ENCODE measurements around the gene SLC4A5.

SLC4A5 gene

DNA sequence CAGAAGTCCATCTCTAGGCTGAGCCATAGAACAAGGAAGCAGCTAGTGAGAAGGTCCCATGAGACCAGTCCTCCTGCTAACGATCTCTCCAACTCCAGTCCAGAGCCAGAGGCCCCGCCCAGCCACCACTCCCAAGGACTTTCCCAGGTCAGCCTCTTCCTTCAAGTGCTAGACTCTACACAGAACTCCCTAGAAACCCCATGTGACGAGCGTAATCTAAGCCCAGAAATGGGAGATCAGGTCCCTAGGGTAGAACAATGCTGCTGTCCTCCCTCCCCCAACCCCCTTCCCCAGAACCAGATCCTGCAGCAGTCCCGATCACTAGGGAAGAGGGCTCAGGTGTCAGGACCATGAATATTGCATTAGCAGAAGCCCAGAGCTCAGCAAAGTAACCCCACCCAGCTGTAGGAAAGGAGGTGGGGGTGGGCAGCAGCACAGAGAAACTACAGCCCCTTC is 30.0 kb upstream of the SLC4A5 start:
- Histone ChIP-seq H2BK15ac (ENCODE audit: low read length) (no peak overlapping the region), H3K18ac (ENCODE audit: low read length) (no peak overlapping the region), H2BK120ac (ENCODE audit: low read depth, low read length) (no peak overlapping the region), H3K9me3 (replicated peaks in 1 of 2; ENCODE audit: control insufficient read depth in 2 of 2, insufficient read depth in 1 of 2, low read depth in 1 of 2, low read length in 2 of 2) (peaks cover 0 to 2% of the 10 kb centered on the region in 2 donors), H3K4me1 (ENCODE audit: control insufficient read depth in 2 of 2, insufficient read depth in 1 of 2, low read depth in 1 of 2, low read length in 2 of 2) (peaks cover 17% of the 10 kb centered on the region in 2 donors), H4K91ac (ENCODE audit: low read depth, low read length, poor library complexity) (no peak overlapping the region), H3K4ac (ENCODE audit: low read length) (no peak overlapping the region), H2BK12ac (ENCODE audit: low read length) (no peak overlapping the region), H2AFZ (ENCODE audit: low read length) (no peak overlapping the region), H3K36me3 (replicated peaks in 1 of 2; ENCODE audit: control insufficient read depth in 2 of 2, insufficient read depth in 2 of 2, low read length in 2 of 2) (peaks cover 47 to 70% of the 10 kb centered on the region in 2 donors), H3K27ac (replicated peaks; ENCODE audit: low read length) (no peak overlapping the region), H3K23ac (ENCODE audit: low read depth, low read length, poor library complexity) (no peak overlapping the region), H3K4me2 (ENCODE audit: insufficient read depth, low read length, poor library complexity, severe bottlenecking) (no peak overlapping the region), H4K8ac (ENCODE audit: low read depth, low read length) (no peak overlapping the region), H2AK5ac (ENCODE audit: low read depth, low read length) (no peak overlapping the region), H2BK5ac (ENCODE audit: low read length) (no peak overlapping the region), H3K14ac (ENCODE audit: low read length) (no peak overlapping the region), H3K27me3 (ENCODE audit: control insufficient read depth in 3 of 3, insufficient read depth in 3 of 3, low read depth in 1 of 3, low read length in 3 of 3) (no peaks in the 10 kb centered on the region), H3K4me3 (ENCODE audit: low read length in 2 of 2) (no peak overlapping the region), H3K79me1 (ENCODE audit: low read depth, low read length) (peaks cover 20% of the 10 kb centered on the region), H3K9ac (ENCODE audit: low read depth, low read length, poor library complexity) (no peak overlapping the region)
- no peak for DNase-seq (ENCODE audit: low spot score)
- no CpG with 5 or more reads among the region's 5 CpGs for WGBS, 2 donors (ENCODE audit: extremely low coverage in 2 of 2, insufficient read length in 2 of 2, insufficient replicate concordance in 1 of 2)

- H3K79me1 ChIP-seq (ENCODE audit: low read depth, low read length): peaks cover 16% of the 10 kb centered on the region
- H4K91ac ChIP-seq (ENCODE audit: low read depth, low read length, poor library complexity): no peak overlapping the region
- no peak overlapping the region for H2BK12ac ChIP-seq (ENCODE audit: low read length)
- no peak overlapping the region for H3K27ac ChIP-seq (replicated peaks; ENCODE audit: low read length)
- H3K36me3 ChIP-seq (replicated peaks in 1 of 2; ENCODE audit: control insufficient read depth in 2 of 2, insufficient read depth in 2 of 2, low read length in 2 of 2): peaks cover 49 to 71% of the 10 kb centered on the region in 2 donors
- H3K9ac ChIP-seq (ENCODE audit: low read depth, low read length, poor library complexity): no peak overlapping the region
- peaks cover 17% of the 10 kb centered on the region in 2 donors for H3K4me1 ChIP-seq (ENCODE audit: control insufficient read depth in 2 of 2, insufficient read depth in 1 of 2, low read depth in 1 of 2, low read length in 2 of 2)
- H3K4me2 ChIP-seq (ENCODE audit: insufficient read depth, low read length, poor library complexity, severe bottlenecking): no peak overlapping the region
- no peak overlapping the region for H3K23ac ChIP-seq (ENCODE audit: low read depth, low read length, poor library complexity)
- no peak overlapping the region for H3K14ac ChIP-seq (ENCODE audit: low read length)
- H3K4me3 ChIP-seq (ENCODE audit: low read length in 2 of 2): no peak overlapping the region
- WGBS, 2 donors (ENCODE audit: extremely low coverage in 2 of 2, insufficient read length in 2 of 2, insufficient replicate concordance in 1 of 2): no CpG with 5 or more reads among the region's 6 CpGs
- no peak overlapping the region for H4K8ac ChIP-seq (ENCODE audit: low read depth, low read length)
- DNase-seq (ENCODE audit: low spot score): no peak
- H2BK120ac ChIP-seq (ENCODE audit: low read depth, low read length): no peak overlapping the region
- no peaks in the 10 kb centered on the region for H3K27me3 ChIP-seq (ENCODE audit: control insufficient read depth in 3 of 3, insufficient read depth in 3 of 3, low read depth in 1 of 3, low read length in 3 of 3)
- no peak overlapping the region for H2AK5ac ChIP-seq (ENCODE audit: low read depth, low read length)
- no peak overlapping the region for H2AFZ ChIP-seq (ENCODE audit: low read length)
- H2BK5ac ChIP-seq (ENCODE audit: low read length): no peak overlapping the region
- no peak overlapping the region for H3K4ac ChIP-seq (ENCODE audit: low read length)
- no peak overlapping the region for H3K18ac ChIP-seq (ENCODE audit: low read length)
- peaks cover 0 to 2% of the 10 kb centered on the region in 2 donors for H3K9me3 ChIP-seq (replicated peaks in 1 of 2; ENCODE audit: control insufficient read depth in 2 of 2, insufficient read depth in 1 of 2, low read depth in 1 of 2, low read length in 2 of 2)
- no peak overlapping the region for H2BK15ac ChIP-seq (ENCODE audit: low read length)
Observed at GRCh38 chr2:74372674-74373073, 29.5 kb upstream of the SLC4A5 start.

DNA sequence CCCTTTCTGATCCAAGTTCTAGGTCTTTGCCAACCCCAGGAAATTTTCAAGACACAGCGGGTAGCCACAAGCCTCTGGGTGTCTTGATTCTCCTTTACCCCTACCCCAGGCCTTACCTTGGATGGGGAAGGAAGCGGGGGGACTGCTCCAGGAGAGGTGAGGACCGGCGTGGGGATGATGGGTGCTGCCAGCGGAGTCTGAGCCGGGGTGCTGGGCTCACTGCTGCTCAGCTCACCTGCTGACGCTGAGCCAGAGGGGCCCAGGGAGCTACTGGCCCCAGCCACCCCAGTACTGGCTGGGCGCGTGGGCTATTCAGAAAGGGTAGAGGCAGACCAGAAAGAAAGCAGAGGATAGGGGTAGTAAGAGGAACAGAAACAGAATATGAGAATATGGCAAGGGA is 28.2 kb upstream of the SLC4A5 start:
- Histone ChIP-seq H3K4me2 (ENCODE audit: insufficient read depth, low read length, poor library complexity, severe bottlenecking) (no peak overlapping the region), H2BK5ac (ENCODE audit: low read length) (no peak overlapping the region), H4K91ac (ENCODE audit: low read depth, low read length, poor library complexity) (no peak overlapping the region), H3K9me3 (replicated peaks in 1 of 2; ENCODE audit: control insufficient read depth in 2 of 2, insufficient read depth in 1 of 2, low read depth in 1 of 2, low read length in 2 of 2) (peaks cover 0 to 2% of the 10 kb centered on the region in 2 donors), H2BK12ac (ENCODE audit: low read length) (no peak overlapping the region), H3K36me3 (replicated peaks in 1 of 2; ENCODE audit: control insufficient read depth in 2 of 2, insufficient read depth in 2 of 2, low read length in 2 of 2) (peaks cover 56 to 71% of the 10 kb centered on the region in 2 donors), H3K4me1 (ENCODE audit: control insufficient read depth in 2 of 2, insufficient read depth in 1 of 2, low read depth in 1 of 2, low read length in 2 of 2) (peaks cover 17% of the 10 kb centered on the region in 2 donors), H2AK5ac (ENCODE audit: low read depth, low read length) (no peak overlapping the region), H3K4me3 (ENCODE audit: low read length in 2 of 2) (no peak overlapping the region), H3K18ac (ENCODE audit: low read length) (no peak overlapping the region), H3K4ac (ENCODE audit: low read length) (no peak overlapping the region), H3K79me1 (ENCODE audit: low read depth, low read length) (peaks cover 13% of the 10 kb centered on the region), H4K8ac (ENCODE audit: low read depth, low read length) (no peak overlapping the region), H3K27ac (replicated peaks; ENCODE audit: low read length) (no peak overlapping the region), H3K9ac (ENCODE audit: low read depth, low read length, poor library complexity) (no peak overlapping the region), H2AFZ (ENCODE audit: low read length) (no peak overlapping the region), H3K14ac (ENCODE audit: low read length) (no peak overlapping the region), H3K23ac (ENCODE audit: low read depth, low read length, poor library complexity) (no peak overlapping the region), H3K27me3 (ENCODE audit: control insufficient read depth in 3 of 3, insufficient read depth in 3 of 3, low read depth in 1 of 3, low read length in 3 of 3) (no peaks in the 10 kb centered on the region), H2BK120ac (ENCODE audit: low read depth, low read length) (no peak overlapping the region), H2BK15ac (ENCODE audit: low read length) (no peak overlapping the region)
- DNase-seq (ENCODE audit: low spot score): no peak
- no CpG with 5 or more reads among the region's 9 CpGs for WGBS, 2 donors (ENCODE audit: extremely low coverage in 2 of 2, insufficient read length in 2 of 2, insufficient replicate concordance in 1 of 2)

DNA sequence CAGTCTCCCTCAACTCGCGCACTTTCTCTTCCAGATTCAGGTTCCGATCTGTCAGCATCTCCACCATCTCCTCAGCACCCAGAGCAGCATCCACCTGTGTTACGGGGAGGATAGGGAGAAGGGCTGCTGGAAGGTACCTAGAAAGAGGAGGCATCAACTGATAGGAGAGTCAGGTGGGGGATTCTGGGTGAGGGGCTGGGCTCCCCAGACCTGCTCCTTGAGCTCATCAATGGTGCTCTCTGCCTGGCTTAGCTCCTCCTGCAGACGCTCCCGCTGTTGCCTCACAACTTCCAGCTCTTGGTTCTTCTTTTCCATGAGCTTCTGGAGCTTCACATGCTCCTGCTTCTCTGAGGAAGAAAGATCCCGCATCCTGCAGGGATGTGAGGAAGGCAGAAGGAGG is 26.8 kb upstream of the SLC4A5 start:
- no peak overlapping the region for H3K18ac ChIP-seq (ENCODE audit: low read length)
- H4K91ac ChIP-seq (ENCODE audit: low read depth, low read length, poor library complexity): no peak overlapping the region
- H3K4me3 ChIP-seq (ENCODE audit: low read length in 2 of 2): no peak overlapping the region
- H3K9me3 ChIP-seq (replicated peaks in 1 of 2; ENCODE audit: control insufficient read depth in 2 of 2, insufficient read depth in 1 of 2, low read depth in 1 of 2, low read length in 2 of 2): peaks cover 0 to 2% of the 10 kb centered on the region in 2 donors
- no peak overlapping the region for H3K4me2 ChIP-seq (ENCODE audit: insufficient read depth, low read length, poor library complexity, severe bottlenecking)
- H3K27ac ChIP-seq (replicated peaks; ENCODE audit: low read length): no peak overlapping the region
- no peak overlapping the region for H3K9ac ChIP-seq (ENCODE audit: low read depth, low read length, poor library complexity)
- no peak overlapping the region for H3K23ac ChIP-seq (ENCODE audit: low read depth, low read length, poor library complexity)
- H3K36me3 ChIP-seq (replicated peaks in 1 of 2; ENCODE audit: control insufficient read depth in 2 of 2, insufficient read depth in 2 of 2, low read length in 2 of 2): peaks cover 67 to 78% of the 10 kb centered on the region in 2 donors
- no peak overlapping the region for H4K8ac ChIP-seq (ENCODE audit: low read depth, low read length)
- H2BK5ac ChIP-seq (ENCODE audit: low read length): no peak overlapping the region
- H3K27me3 ChIP-seq (ENCODE audit: control insufficient read depth in 3 of 3, insufficient read depth in 3 of 3, low read depth in 1 of 3, low read length in 3 of 3): no peaks in the 10 kb centered on the region
- no peak overlapping the region for H3K14ac ChIP-seq (ENCODE audit: low read length)
- no CpG with 5 or more reads among the region's 7 CpGs for WGBS, 2 donors (ENCODE audit: extremely low coverage in 2 of 2, insufficient read length in 2 of 2, insufficient replicate concordance in 1 of 2)
- DNase-seq (ENCODE audit: low spot score): no peak
- no peak overlapping the region for H2BK12ac ChIP-seq (ENCODE audit: low read length)
- H2BK120ac ChIP-seq (ENCODE audit: low read depth, low read length): no peak overlapping the region
- H3K4me1 ChIP-seq (ENCODE audit: control insufficient read depth in 2 of 2, insufficient read depth in 1 of 2, low read depth in 1 of 2, low read length in 2 of 2): peaks cover 16 to 17% of the 10 kb centered on the region in 2 donors
- H2AFZ ChIP-seq (ENCODE audit: low read length): no peak overlapping the region
- peaks cover 12% of the 10 kb centered on the region for H3K79me1 ChIP-seq (ENCODE audit: low read depth, low read length)
- H2AK5ac ChIP-seq (ENCODE audit: low read depth, low read length): no peak overlapping the region
- H2BK15ac ChIP-seq (ENCODE audit: low read length): no peak overlapping the region
- no peak overlapping the region for H3K4ac ChIP-seq (ENCODE audit: low read length)
